Measurements from ENCODE around the gene DYNLRB2.

DNA sequence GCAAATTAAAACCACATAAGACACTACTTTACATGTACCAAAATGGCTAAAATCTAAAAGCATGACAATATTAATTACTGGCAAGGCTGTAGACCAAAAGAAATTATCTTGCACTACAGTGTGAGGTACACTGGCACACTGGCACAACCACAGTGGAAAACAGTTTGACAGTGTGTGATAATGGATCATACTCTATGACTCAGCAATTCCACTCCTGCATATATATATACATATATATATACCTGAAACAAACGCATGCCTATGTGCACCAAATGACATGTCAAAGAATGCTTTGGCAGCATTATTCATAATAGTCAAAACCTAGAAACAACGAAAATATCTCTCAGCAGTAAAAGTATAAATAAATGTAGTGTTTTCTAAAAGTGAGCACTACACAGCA, 4.6 kb upstream of the DYNLRB2 start:
- TF ChIP-seq, protein P1, sequence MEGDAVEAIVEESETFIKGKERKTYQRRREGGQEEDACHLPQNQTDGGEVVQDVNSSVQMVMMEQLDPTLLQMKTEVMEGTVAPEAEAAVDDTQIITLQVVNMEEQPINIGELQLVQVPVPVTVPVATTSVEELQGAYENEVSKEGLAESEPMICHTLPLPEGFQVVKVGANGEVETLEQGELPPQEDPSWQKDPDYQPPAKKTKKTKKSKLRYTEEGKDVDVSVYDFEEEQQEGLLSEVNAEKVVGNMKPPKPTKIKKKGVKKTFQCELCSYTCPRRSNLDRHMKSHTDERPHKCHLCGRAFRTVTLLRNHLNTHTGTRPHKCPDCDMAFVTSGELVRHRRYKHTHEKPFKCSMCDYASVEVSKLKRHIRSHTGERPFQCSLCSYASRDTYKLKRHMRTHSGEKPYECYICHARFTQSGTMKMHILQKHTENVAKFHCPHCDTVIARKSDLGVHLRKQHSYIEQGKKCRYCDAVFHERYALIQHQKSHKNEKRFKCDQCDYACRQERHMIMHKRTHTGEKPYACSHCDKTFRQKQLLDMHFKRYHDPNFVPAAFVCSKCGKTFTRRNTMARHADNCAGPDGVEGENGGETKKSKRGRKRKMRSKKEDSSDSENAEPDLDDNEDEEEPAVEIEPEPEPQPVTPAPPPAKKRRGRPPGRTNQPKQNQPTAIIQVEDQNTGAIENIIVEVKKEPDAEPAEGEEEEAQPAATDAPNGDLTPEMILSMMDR (IDR thresholded peaks at IDR 0.05; ENCODE audit: poor library complexity, severe bottlenecking) = no peak
- no peak for TF ChIP-seq MXI1 (conservative IDR thresholded peaks at IDR 0.05; ENCODE audit: poor library complexity, severe bottlenecking)
- no peak for TF ChIP-seq POLR2AphosphoS5 (IDR thresholded peaks at IDR 0.05)
- no peak for TF ChIP-seq EZH2 (IDR thresholded peaks at IDR 0.05; ENCODE audit: borderline replicate concordance, insufficient read depth, low read length, poor library complexity, severe bottlenecking)
- TF ChIP-seq SMC3 (conservative IDR thresholded peaks at IDR 0.05; ENCODE audit: poor library complexity) = no peak
- TF ChIP-seq EP300 (conservative IDR thresholded peaks at IDR 0.05; ENCODE audit: poor library complexity, severe bottlenecking) = no peak

Data from neural cell (in vitro differentiated cells).